ENCODE results near the gene HJV. TPM values are rescaled to one million over a fixed set of nuclear protein-coding genes. Genes with fewer than 3 reads are reported as not detected.

Gene HJV
- total and polyA plus RNA-seq, 2 of the 4 experiments (the other 2 are of a cell fraction) = not detected

DNA sequence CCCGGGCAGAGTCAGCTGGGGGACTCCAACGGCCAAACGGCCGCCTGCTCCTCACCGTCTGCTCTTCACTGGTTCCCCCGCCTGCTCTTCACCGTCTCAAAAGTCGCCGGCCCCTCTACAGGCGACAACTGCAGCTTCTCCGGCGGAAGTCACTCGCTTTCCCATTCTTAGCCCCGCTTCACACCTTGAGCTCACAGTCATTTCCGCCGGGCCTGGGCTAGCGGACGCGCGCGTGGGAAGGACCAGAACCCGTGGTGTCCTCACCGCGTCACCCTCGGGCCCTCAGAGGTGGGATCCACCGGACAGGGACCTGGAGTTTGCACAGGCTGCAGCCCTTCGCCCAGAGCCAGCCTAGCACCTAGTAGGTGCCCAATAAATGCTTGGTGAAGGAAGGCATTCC lies 27.9 kb upstream of the HJV start:
- DNase-seq = no peak
- Histone ChIP-seq H2BK20ac (ENCODE audit: low read depth, low read length) (peak overlapping the region; percentile 31; the same call in 1 of the 2 replicates), H3K14ac (replicated peaks; ENCODE audit: low read depth, low read length) (no peak overlapping the region), H3K4ac (ENCODE audit: low read depth, low read length) (peak overlapping the region; percentile 56), H3K27ac (ENCODE audit: insufficient read depth, low read length) (no peak overlapping the region), H3K4me2 (ENCODE audit: low read depth, low read length) (no peak overlapping the region), H3K4me1 (ENCODE audit: control insufficient read depth, insufficient read depth, low read length) (no peaks in the 10 kb centered on the region), H4K91ac (ENCODE audit: insufficient read depth, low read depth, low read length) (0 out of 2 replicates have a peak overlapping the region, but pooled peaks have one; percentile 36), H2AFZ (replicated peaks; ENCODE audit: low read length, poor library complexity) (peak overlapping the region; percentile 58), H3K9me3 (ENCODE audit: control insufficient read depth, insufficient read depth, low read length) (no peaks in the 10 kb centered on the region), H3K79me1 (ENCODE audit: low read depth in 1 of 2, low read length in 2 of 2) (no peaks in the 10 kb centered on the region), H2BK5ac (ENCODE audit: low read depth, low read length, poor library complexity, severe bottlenecking) (no peak overlapping the region), H3K4me3 (ENCODE audit: insufficient read depth, low read depth, low read length) (no peak overlapping the region), H2AK5ac (ENCODE audit: low read depth, low read length) (peak overlapping the region; percentile 39), H4K20me1 (ENCODE audit: insufficient read depth, low read length) (no peaks in the 10 kb centered on the region), H3K18ac (ENCODE audit: low read depth, low read length) (no peak overlapping the region), H2BK15ac (ENCODE audit: low read depth, low read length) (no peak overlapping the region), H3K27me3 (ENCODE audit: control insufficient read depth, insufficient read depth, low read length) (no peaks in the 10 kb centered on the region), H3K9ac (ENCODE audit: low read depth, low read length) (no peak overlapping the region), H3K56ac (ENCODE audit: extremely low read depth, insufficient read depth, low read length) (no peak overlapping the region), H4K5ac (ENCODE audit: low read depth, low read length) (0 out of 2 replicates have a peak overlapping the region, but pooled peaks have one; percentile 59), H3K36me3 (ENCODE audit: control insufficient read depth, insufficient read depth, low read length) (no peaks in the 10 kb centered on the region), H4K8ac (ENCODE audit: low read depth in 2 of 2, low read length in 2 of 2) (peak overlapping the region; percentile 21 to 80; a peak in 2 of 4 replicates), H3K23ac (ENCODE audit: low read depth, low read length) (no peak overlapping the region), H2BK120ac (ENCODE audit: low read depth, low read length) (no peak overlapping the region), H2AK9ac (replicated peaks; ENCODE audit: low read depth, low read length, poor library complexity) (no peak overlapping the region), H3K9me1 (ENCODE audit: insufficient read depth, low read length) (no peaks in the 10 kb centered on the region)
- in situ Hi-C loops (cut with MboI; ENCODE audit: low sequenced_read_pairs) (no loop called here), dilution Hi-C loops (cut with HindIII; ENCODE audit: low sequenced_read_pairs, unreplicated experiment) (no loop called here), intact Hi-C loops (cut with micrococcal nuclease) (no loop called here)
- no TSS peak for BruUV-seq (replicated peaks)
- ChIA-PET POLR2A (ENCODE audit: unreplicated experiment) (no interaction called here), CTCF (no interaction called here)
- no peak for TF ChIP-seq FOS (IDR thresholded peaks at IDR 0.05; ENCODE audit: low read depth, low read length)
- TF ChIP-seq, protein P1, sequence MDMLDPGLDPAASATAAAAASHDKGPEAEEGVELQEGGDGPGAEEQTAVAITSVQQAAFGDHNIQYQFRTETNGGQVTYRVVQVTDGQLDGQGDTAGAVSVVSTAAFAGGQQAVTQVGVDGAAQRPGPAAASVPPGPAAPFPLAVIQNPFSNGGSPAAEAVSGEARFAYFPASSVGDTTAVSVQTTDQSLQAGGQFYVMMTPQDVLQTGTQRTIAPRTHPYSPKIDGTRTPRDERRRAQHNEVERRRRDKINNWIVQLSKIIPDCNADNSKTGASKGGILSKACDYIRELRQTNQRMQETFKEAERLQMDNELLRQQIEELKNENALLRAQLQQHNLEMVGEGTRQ (IDR thresholded peaks at IDR 0.05; ENCODE audit: low read depth, low read length) = no peak
- no peak for TF ChIP-seq RFX5 (IDR thresholded peaks at IDR 0.05; ENCODE audit: low read depth, low read length)
- no peak for TF ChIP-seq CEBPB (IDR thresholded peaks at IDR 0.05; ENCODE audit: low read depth, low read length)
- no peak for TF ChIP-seq RAD21 (IDR thresholded peaks at IDR 0.05; ENCODE audit: low read length)
- no peak for TF ChIP-seq MXI1 (IDR thresholded peaks at IDR 0.05; ENCODE audit: borderline replicate concordance, low read depth, low read length)
- TF ChIP-seq POLR2A (IDR thresholded peaks at IDR 0.05; ENCODE audit: low read depth, low read length) = no peak
- TF ChIP-seq MAZ (IDR thresholded peaks at IDR 0.05; ENCODE audit: borderline replicate concordance, low read depth, low read length) = no peak
- no peak for TF ChIP-seq MAFK (IDR thresholded peaks at IDR 0.05; ENCODE audit: low read depth, low read length)
- no peak for TF ChIP-seq RCOR1 (IDR thresholded peaks at IDR 0.05; ENCODE audit: insufficient replicate concordance, low read length)
- TF ChIP-seq ELK1 (IDR thresholded peaks at IDR 0.05; ENCODE audit: borderline replicate concordance, low read depth, low read length) = no peak
- TF ChIP-seq SMC3 (IDR thresholded peaks at IDR 0.05; ENCODE audit: low read depth, low read length) = no peak
- ATAC-seq (ENCODE audit: low read depth) = no peak
- WGBS, 2 experiments (ENCODE audit: extremely low coverage in 2 of 2, insufficient read length in 1 of 2) = 57% methylated on average over 10 of the region's 27 CpGs; no CpG with 5 or more reads in 1 of the 2 experiments

Measured in IMR-90 (cell line).